PC-9 (cell line): ENCODE results near the gene MLF2.

Source experiments
- EZH2 ChIP-seq: fragments of 200-600 bp; sonication (generic); IDR thresholded peaks from 2 replicates; pipeline ENCODE4 v1.8.0; 2017; ENCODE audit warnings: antibody characterized with exemption, low read depth
- TF ChIP-seq, protein P1 (sequence below): fragments of 200-600 bp; sonication (generic); conservative IDR thresholded peaks from 2 replicates; pipeline ENCODE4 v1.6.1; 2017; ENCODE audit warnings: mixed run types, antibody characterized with exemption, mild to moderate bottlenecking, moderate library complexity

DNA sequence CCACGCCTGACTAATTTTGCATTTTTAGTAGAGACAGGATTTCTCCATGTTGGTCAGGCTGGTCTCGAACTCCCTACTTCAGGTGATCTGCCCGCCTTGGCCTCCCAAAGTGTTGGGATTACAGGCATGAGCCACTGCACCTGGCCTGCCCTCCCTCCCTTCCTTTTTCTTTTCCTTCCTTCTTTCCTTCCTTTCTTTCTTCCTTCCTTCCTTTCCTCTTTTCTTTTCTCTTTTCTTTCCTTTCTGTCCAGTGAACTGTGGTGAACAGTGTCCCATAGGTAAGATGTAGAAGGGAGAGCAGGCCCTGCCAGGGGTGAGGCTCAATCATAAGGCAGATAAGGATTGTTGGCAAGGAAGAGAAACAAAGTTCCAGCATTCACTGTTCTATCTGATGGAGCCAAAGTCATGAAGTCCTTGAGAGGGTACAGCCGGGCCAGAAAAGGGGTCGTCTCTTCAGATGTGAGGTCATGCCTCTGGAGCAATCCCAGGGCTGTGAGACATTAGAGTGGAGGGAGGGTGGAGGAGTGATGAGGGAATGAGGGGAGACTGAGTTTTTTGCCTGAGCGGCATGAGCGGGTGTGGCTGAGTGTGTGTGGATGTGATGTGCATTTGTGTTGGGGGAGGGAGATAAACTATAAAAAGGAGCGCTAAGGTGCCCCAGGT, 4.2 kb upstream of the MLF2 start:
- TF ChIP-seq, protein P1, sequence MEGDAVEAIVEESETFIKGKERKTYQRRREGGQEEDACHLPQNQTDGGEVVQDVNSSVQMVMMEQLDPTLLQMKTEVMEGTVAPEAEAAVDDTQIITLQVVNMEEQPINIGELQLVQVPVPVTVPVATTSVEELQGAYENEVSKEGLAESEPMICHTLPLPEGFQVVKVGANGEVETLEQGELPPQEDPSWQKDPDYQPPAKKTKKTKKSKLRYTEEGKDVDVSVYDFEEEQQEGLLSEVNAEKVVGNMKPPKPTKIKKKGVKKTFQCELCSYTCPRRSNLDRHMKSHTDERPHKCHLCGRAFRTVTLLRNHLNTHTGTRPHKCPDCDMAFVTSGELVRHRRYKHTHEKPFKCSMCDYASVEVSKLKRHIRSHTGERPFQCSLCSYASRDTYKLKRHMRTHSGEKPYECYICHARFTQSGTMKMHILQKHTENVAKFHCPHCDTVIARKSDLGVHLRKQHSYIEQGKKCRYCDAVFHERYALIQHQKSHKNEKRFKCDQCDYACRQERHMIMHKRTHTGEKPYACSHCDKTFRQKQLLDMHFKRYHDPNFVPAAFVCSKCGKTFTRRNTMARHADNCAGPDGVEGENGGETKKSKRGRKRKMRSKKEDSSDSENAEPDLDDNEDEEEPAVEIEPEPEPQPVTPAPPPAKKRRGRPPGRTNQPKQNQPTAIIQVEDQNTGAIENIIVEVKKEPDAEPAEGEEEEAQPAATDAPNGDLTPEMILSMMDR: no peak
- TF ChIP-seq EZH2: no peak
